ENCODE measurements around the gene ULBP3.
"Not testable (repeated sequence)": the region's sequence is repeated elsewhere in the genome, so short reads cannot be mapped to it uniquely, and the experiment has no call there.

Gene ULBP3

GRCh38 chr6:150015281-150016001 is 53.5 kb downstream of the ULBP3 start:
- DNase-seq (ENCODE audit: low read depth), result not testable (repeated sequence)

GRCh38 chr6:150014623-150015280 is 54.2 kb downstream of the ULBP3 start:
- not testable (repeated sequence) for DNase-seq (ENCODE audit: low read depth)

GRCh38 chr6:150013785-150014622 is 54.9 kb downstream of the ULBP3 start:
- DNase-seq (ENCODE audit: low read depth), result not testable (repeated sequence)

- not testable (repeated sequence) for DNase-seq (ENCODE audit: low read depth)
These were observed 55.8 kb downstream of the ULBP3 start for GRCh38 chr6:150012846-150013784.

All from stimulated activated CD8-positive, alpha-beta memory T cell treated with anti-CD3 and anti-CD28 coated beads, Interleukin-15, amount 100 ng/mL, for 1 hour (primary cell).